ENCODE data around the gene FBXO31.
"Not testable (repeated sequence)": the region's sequence is repeated elsewhere in the genome, so short reads cannot be mapped to it uniquely, and the experiment has no call there.

Gene FBXO31

GRCh38 chr16:87384162-87384874 is 742 bp upstream of the FBXO31 start:
- DNase-seq: peak; percentile 28

- no peak for DNase-seq
Observed at GRCh38 chr16:87382023-87382785, 1.4 kb downstream of the FBXO31 start.

- DNase-seq: no peak
Observed at GRCh38 chr16:87380881-87381280, 2.7 kb downstream of the FBXO31 start.

GRCh38 chr16:87380403-87380802 is 3.2 kb downstream of the FBXO31 start:
- no peak for DNase-seq

- DNase-seq: not testable (repeated sequence)
Observed at GRCh38 chr16:87379312-87379752, 4.2 kb downstream of the FBXO31 start.

- DNase-seq: no peak
Observed at GRCh38 chr16:87376660-87377059, 6.9 kb downstream of the FBXO31 start.

- DNase-seq: no peak
Observed at GRCh38 chr16:87375426-87376135, 8.0 kb downstream of the FBXO31 start.

GRCh38 chr16:87374313-87374712 is 9.3 kb downstream of the FBXO31 start:
- DNase-seq: no peak

GRCh38 chr16:87372305-87372704 is 11.3 kb downstream of the FBXO31 start:
- no peak for DNase-seq

GRCh38 chr16:87371261-87371866 is 12.2 kb downstream of the FBXO31 start:
- no peak for DNase-seq

- DNase-seq: no peak
Observed at GRCh38 chr16:87369796-87370719, 13.5 kb downstream of the FBXO31 start.

- no peak for DNase-seq
Observed at GRCh38 chr16:87369117-87369765, 14.3 kb downstream of the FBXO31 start.

GRCh38 chr16:87368029-87368770 is 15.4 kb downstream of the FBXO31 start:
- no peak for DNase-seq

- DNase-seq: no peak
Observed at GRCh38 chr16:87367529-87367928, 16.0 kb downstream of the FBXO31 start.

- no peak for DNase-seq
Observed at GRCh38 chr16:87366930-87367329, 16.6 kb downstream of the FBXO31 start.

GRCh38 chr16:87366288-87366687 is 17.3 kb downstream of the FBXO31 start:
- no peak for DNase-seq

- no peak for DNase-seq
Observed at GRCh38 chr16:87365021-87365713, 18.4 kb downstream of the FBXO31 start.

GRCh38 chr16:87363771-87364455 is 19.7 kb downstream of the FBXO31 start:
- no peak for DNase-seq

GRCh38 chr16:87362828-87363559 is 20.6 kb downstream of the FBXO31 start:
- DNase-seq: not testable (repeated sequence)
